B cell (primary cell): ENCODE results near the gene CADM2. TPM values are rescaled to one million over a fixed set of nuclear protein-coding genes. Genes with fewer than 3 reads are reported as not detected.

Experiments
- ATAC-seq: fragments of 200-7000 bp; cut with Tn5 transposase; one replicate; pipeline ENCODE4 v1.10.0; 2021; ENCODE audit warnings: low read depth, mild to moderate bottlenecking, moderate number of reproducible peaks, moderate library complexity
- CTCF ChIA-PET: fragments of 350-600 bp; sonication (Branson Sonifier 250); formaldehyde crosslinking; loops from one replicate; lab custom pipeline; 2021; ENCODE audit warnings: antibody characterized with exemption, inconsistent platforms; lab: Charles Lee
- POLR2A ChIA-PET: fragments of 350-600 bp; sonication (Branson Sonifier 250); formaldehyde crosslinking; loops from one replicate; lab custom pipeline; 2021; ENCODE audit warnings: antibody characterized with exemption; lab: Charles Lee
- DNase-seq: peaks from one replicate; pipeline ENCODE4 v3.0.0; 2013
- H2AFZ ChIP-seq: 2 replicates; pipeline ENCODE4 v1.6.1; 2012; ENCODE audit warnings: mild to moderate bottlenecking, low read depth, low read length; ENCODE audit not compliant: insufficient read depth, poor library complexity, severe bottlenecking
- H3K27ac ChIP-seq, 2 donors: 1 replicate in 1 of 2; 2 replicates in 1 of 2; pipeline ENCODE4 v1.5.1; 2012 to 2013; ENCODE audit warnings: low read length in 2 of 2, mild to moderate bottlenecking in 2 of 2, moderate library complexity in 1 of 2
- H3K27me3 ChIP-seq, 4 experiments: fragments of 200-600 bp in 1 of 4; sonication (generic) in 1 of 4; replicated peaks in 1 of 4; 1 replicate in 2 of 4; 2 replicates in 2 of 4; pipeline versions ENCODE4 v1.6.1 to v1.7.0; 2013 to 2016; ENCODE audit warnings: low read length in 3 of 4, mild to moderate bottlenecking in 2 of 4, mixed read lengths in 1 of 4, moderate library complexity in 1 of 4; ENCODE audit not compliant: insufficient read depth in 4 of 4, control insufficient read depth in 3 of 4; ENCODE audit errors: control extremely low read depth in 1 of 4
- H3K36me3 ChIP-seq, 2 experiments: replicated peaks in 1 of 2; 1 replicate in 1 of 2; 2 replicates in 1 of 2; pipeline versions ENCODE4 v1.6.1 to v1.7.1; 2013; ENCODE audit warnings: low read length in 1 of 2; ENCODE audit not compliant: insufficient read depth in 2 of 2, control insufficient read depth in 1 of 2; ENCODE audit errors: control extremely low read depth in 1 of 2, extremely low read depth in 1 of 2
- H3K4me1 ChIP-seq, 2 donors: fragments of 200-600 bp in 1 of 2; sonication (generic) in 1 of 2; 1 replicate in 1 of 2; 2 replicates in 1 of 2; pipeline versions ENCODE4 v1.5.1 to v1.6.1; 2013 to 2017; ENCODE audit warnings: low read length in 2 of 2; ENCODE audit not compliant: control insufficient read depth in 2 of 2, insufficient read depth in 2 of 2
- H3K4me2 ChIP-seq: replicated peaks from 2 replicates; pipeline ENCODE3; 2012; ENCODE audit warnings: mild to moderate bottlenecking, low read depth, low read length; ENCODE audit not compliant: poor library complexity, severe bottlenecking
- H3K4me3 ChIP-seq, 5 experiments: fragments of 200-600 bp in 1 of 5; sonication (generic) in 1 of 5; 1 replicate in 3 of 5; 2 replicates in 2 of 5; pipeline versions ENCODE4 v1.5.1 to v1.7.0; 2011 to 2016; ENCODE audit warnings: low read length in 4 of 5, mild to moderate bottlenecking in 4 of 5, low read depth in 2 of 5, control low read depth in 1 of 5, moderate library complexity in 1 of 5; ENCODE audit not compliant: insufficient read depth in 1 of 5; ENCODE audit errors: control extremely low read depth in 1 of 5, extremely low read depth in 1 of 5
- H3K79me2 ChIP-seq: fragments of 200-600 bp; sonication (generic); one replicate; pipeline ENCODE4 v1.6.0; 2016; ENCODE audit warnings: low read length; ENCODE audit not compliant: control insufficient read depth, insufficient read depth
- H3K9ac ChIP-seq: fragments of 200-600 bp; sonication (generic); 2 replicates; pipeline ENCODE4 v1.6.1; 2017; ENCODE audit warnings: mild to moderate bottlenecking, low read length, moderate library complexity
- H3K9me3 ChIP-seq, 3 donors: one replicate each; pipeline versions ENCODE4 v1.6.1 to v1.7.1; 2013; ENCODE audit warnings: low read length in 2 of 3; ENCODE audit not compliant: control insufficient read depth in 2 of 3, insufficient read depth in 1 of 3; ENCODE audit errors: control extremely low read depth in 1 of 3
- H4K20me1 ChIP-seq: 2 replicates; pipeline ENCODE4 v1.6.0; 2012; ENCODE audit warnings: mild to moderate bottlenecking, low read length; ENCODE audit not compliant: insufficient read depth, control insufficient read depth, poor library complexity, severe bottlenecking
- H3K27ac Mint-ChIP-seq: one replicate; pipeline ENCODE4 v1.8.0; 2021; ENCODE audit warnings: mixed read lengths
- H3K27me3 Mint-ChIP-seq: one replicate; pipeline ENCODE4 v1.8.0; 2021; ENCODE audit warnings: mixed read lengths
- H3K4me1 Mint-ChIP-seq: one replicate; pipeline ENCODE4 v1.8.0; 2021; ENCODE audit warnings: mixed read lengths
- H3K4me3 Mint-ChIP-seq: one replicate; pipeline ENCODE4 v1.8.0; 2021; ENCODE audit warnings: mixed read lengths
- H3K9me3 Mint-ChIP-seq: one replicate; pipeline ENCODE4 v1.8.0; 2022; ENCODE audit warnings: mixed read lengths; ENCODE audit not compliant: insufficient read depth
- EZH2 ChIP-seq: IDR thresholded peaks from 2 replicates; pipeline ENCODE4 v1.6.1; 2012; ENCODE audit warnings: borderline replicate concordance, low read depth, mild to moderate bottlenecking, moderate library complexity, low read length; ENCODE audit not compliant: insufficient read depth, poor library complexity, severe bottlenecking
- WGBS: methylation state at CpG from one replicate; pipeline ENCODE4 v1.1.5; 2013; ENCODE audit warnings: missing lambda C conversion rate; ENCODE audit not compliant: insufficient coverage; 5-methylcytosine and 5-hydroxymethylcytosine counted together
- intact Hi-C: fragments of 100-400 bp; cut with micrococcal nuclease; formaldehyde crosslinking; loops from one replicate; pipeline ENCODE4 v1.10.0; 2022
- polyA plus RNA-seq: library from polyadenylated mRNA; depleted of rRNA; stranded (reverse); fragments of >200 nt; gene quantifications from 2 replicates; pipeline ENCODE4 v1.2.3, GENCODE V29; 2012
- total RNA-seq, 2 donors: library from RNA; stranded (reverse); fragments of 120-200 nt in 1 of 2; gene quantifications; 1 replicate in 1 of 2; 2 replicates in 1 of 2; pipeline versions ENCODE4 v1.2.3 to v1.2.4, GENCODE V29; 2013 to 2022
- TF ChIP-seq, protein P1 (sequence below): fragments of 200-600 bp; IDR thresholded peaks from one replicate; pipeline ENCODE4 v1.8.0; 2022; ENCODE audit warnings: antibody characterized with exemption, mild to moderate bottlenecking

The CADM2 gene
- total and polyA plus RNA-seq, 2 donors (not counting 1 experiment from before 2014, with no cell fraction given), result 0.10 to 0.37 TPM

- intact Hi-C loops, result no loop called here
- CTCF ChIA-PET, result no interaction called here
- H3K27me3 Mint-ChIP-seq, result no peaks in the 10 kb centered on the region
These were observed 750.6 kb downstream of the CADM2 start for GRCh38 chr3:85709346-85709892.

GRCh38 chr3:85710490-85710889 is 751.7 kb downstream of the CADM2 start:
- intact Hi-C loops, result no loop called here
- DNase-seq, result no peak
- H3K4me3 ChIP-seq, result no peak overlapping the region
- TF ChIP-seq, protein P1, sequence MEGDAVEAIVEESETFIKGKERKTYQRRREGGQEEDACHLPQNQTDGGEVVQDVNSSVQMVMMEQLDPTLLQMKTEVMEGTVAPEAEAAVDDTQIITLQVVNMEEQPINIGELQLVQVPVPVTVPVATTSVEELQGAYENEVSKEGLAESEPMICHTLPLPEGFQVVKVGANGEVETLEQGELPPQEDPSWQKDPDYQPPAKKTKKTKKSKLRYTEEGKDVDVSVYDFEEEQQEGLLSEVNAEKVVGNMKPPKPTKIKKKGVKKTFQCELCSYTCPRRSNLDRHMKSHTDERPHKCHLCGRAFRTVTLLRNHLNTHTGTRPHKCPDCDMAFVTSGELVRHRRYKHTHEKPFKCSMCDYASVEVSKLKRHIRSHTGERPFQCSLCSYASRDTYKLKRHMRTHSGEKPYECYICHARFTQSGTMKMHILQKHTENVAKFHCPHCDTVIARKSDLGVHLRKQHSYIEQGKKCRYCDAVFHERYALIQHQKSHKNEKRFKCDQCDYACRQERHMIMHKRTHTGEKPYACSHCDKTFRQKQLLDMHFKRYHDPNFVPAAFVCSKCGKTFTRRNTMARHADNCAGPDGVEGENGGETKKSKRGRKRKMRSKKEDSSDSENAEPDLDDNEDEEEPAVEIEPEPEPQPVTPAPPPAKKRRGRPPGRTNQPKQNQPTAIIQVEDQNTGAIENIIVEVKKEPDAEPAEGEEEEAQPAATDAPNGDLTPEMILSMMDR, result no peak
- no peak for TF ChIP-seq EZH2
- Mint-ChIP-seq H3K4me1 (no peaks in the 10 kb centered on the region), H3K27me3 (no peaks in the 10 kb centered on the region), H3K4me3 (no peak overlapping the region), H3K27ac (no peak overlapping the region), H3K9me3 (no peaks in the 10 kb centered on the region)
- no peak overlapping the region for H2AFZ ChIP-seq
- no CpG with 5 or more reads among the region's 2 CpGs for WGBS
- CTCF ChIA-PET, result no interaction called here
- no peak overlapping the region for H3K27ac ChIP-seq
- H3K9ac ChIP-seq, result no peak overlapping the region
- no peaks in the 10 kb centered on the region for H3K36me3 ChIP-seq
- ATAC-seq, result no peak
- H3K27me3 ChIP-seq, result no peaks in the 10 kb centered on the region
- no peaks in the 10 kb centered on the region for H4K20me1 ChIP-seq
- POLR2A ChIA-PET, result no interaction called here
- H3K9me3 ChIP-seq, result no peaks in the 10 kb centered on the region
- H3K4me2 ChIP-seq, result no peak overlapping the region
- H3K79me2 ChIP-seq, result no peaks in the 10 kb centered on the region
- no peaks in the 10 kb centered on the region for H3K4me1 ChIP-seq

More at GRCh38 chr3:85709346-85709892, 750.6 kb downstream of the CADM2 start:
- Histone ChIP-seq H3K4me2 (no peak overlapping the region), H2AFZ (no peak overlapping the region), H3K4me1 (no peaks in the 10 kb centered on the region), H3K27ac (no peak overlapping the region), H3K9me3 (no peaks in the 10 kb centered on the region), H3K9ac (no peak overlapping the region), H3K79me2 (no peaks in the 10 kb centered on the region), H4K20me1 (no peaks in the 10 kb centered on the region), H3K4me3 (no peak overlapping the region), H3K27me3 (no peaks in the 10 kb centered on the region), H3K36me3 (no peaks in the 10 kb centered on the region)
- no peaks in the 10 kb centered on the region for H3K9me3 Mint-ChIP-seq
- WGBS, result no CpG with 5 or more reads among the region's 2 CpGs
- no peak for ATAC-seq
- no peak for DNase-seq
- TF ChIP-seq, protein P1, result no peak
- no peak for TF ChIP-seq EZH2
- no peak overlapping the region for H3K4me3 Mint-ChIP-seq
- H3K27ac Mint-ChIP-seq, result no peak overlapping the region
- POLR2A ChIA-PET, result no interaction called here
- H3K4me1 Mint-ChIP-seq, result no peaks in the 10 kb centered on the region
